Measurements from ENCODE around the gene EEF1A2.
A peak's percentile ranks its signal among the peaks of the same experiment; 100 is the strongest.

The EEF1A2 gene

DNA sequence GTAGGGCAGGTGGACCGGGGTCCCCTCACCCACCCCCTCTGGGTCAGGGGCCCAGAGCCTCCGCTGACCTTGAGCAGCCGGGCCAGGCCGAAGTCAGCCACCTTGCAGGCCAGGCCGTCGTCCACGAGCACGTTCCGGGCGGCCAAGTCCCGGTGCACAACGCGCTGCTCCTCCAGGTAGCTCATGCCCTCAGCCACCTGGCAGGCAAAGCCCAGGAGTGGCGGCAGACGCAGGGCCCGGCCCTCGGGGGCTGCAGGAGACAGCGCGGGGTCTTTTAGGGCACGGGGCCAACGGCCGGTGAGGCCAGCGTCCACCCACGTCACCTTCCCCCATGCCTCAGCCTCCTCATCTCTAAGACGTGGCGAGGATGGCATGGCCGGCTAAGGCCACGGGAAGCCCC is 42.5 kb upstream of the EEF1A2 start:
- H3K4me3 ChIP-seq (ENCODE audit: low read depth, low read length): no peak overlapping the region
- no peak for DNase-seq (ENCODE audit: low read depth, low spot score)
- TF ChIP-seq, protein P1, sequence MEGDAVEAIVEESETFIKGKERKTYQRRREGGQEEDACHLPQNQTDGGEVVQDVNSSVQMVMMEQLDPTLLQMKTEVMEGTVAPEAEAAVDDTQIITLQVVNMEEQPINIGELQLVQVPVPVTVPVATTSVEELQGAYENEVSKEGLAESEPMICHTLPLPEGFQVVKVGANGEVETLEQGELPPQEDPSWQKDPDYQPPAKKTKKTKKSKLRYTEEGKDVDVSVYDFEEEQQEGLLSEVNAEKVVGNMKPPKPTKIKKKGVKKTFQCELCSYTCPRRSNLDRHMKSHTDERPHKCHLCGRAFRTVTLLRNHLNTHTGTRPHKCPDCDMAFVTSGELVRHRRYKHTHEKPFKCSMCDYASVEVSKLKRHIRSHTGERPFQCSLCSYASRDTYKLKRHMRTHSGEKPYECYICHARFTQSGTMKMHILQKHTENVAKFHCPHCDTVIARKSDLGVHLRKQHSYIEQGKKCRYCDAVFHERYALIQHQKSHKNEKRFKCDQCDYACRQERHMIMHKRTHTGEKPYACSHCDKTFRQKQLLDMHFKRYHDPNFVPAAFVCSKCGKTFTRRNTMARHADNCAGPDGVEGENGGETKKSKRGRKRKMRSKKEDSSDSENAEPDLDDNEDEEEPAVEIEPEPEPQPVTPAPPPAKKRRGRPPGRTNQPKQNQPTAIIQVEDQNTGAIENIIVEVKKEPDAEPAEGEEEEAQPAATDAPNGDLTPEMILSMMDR (IDR thresholded peaks at IDR 0.05; ENCODE audit: low read depth, low read length): no peak
- in situ Hi-C loops (cut with HindIII; ENCODE audit: low sequenced_read_pairs): no loop called here

DNA sequence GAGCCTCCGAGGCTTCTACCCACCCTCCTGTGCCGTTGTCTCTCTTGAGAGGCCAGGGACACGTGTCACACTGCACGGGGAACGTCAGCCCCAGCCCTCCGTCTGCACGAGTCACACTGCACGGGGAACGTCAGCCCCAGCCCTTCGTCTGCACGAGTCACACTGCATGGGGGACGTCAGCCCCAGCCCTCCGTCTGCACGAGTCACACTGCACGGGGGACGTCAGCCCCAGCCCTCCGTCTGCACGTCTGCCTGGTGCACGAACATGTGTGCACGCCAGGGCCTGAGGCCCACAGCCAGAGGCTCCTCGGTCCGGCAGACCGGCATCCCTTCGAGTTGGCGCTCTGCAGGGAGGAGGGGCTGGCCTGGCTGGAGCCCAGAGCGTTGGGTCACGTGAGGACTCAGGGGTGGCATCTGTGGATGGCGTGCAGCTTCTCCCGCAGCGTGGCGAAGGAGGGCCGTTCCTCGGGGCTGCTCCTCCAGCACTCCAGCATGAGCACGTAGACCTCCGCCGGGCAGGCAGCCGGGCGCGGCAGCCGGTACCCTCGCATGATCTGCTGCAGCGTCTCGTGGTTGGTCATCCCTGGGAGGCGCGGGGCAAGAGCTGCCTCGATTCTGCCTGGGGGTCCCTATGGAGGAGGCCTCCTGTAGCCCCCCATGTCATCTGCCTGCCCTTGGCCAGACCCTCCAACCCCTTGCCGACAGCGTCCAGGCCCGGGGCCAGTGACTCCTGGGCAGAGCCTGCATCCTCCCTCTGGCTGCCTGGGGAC is 41.7 kb upstream of the EEF1A2 start:
- no peak overlapping the region for H3K4me3 ChIP-seq (ENCODE audit: low read depth, low read length)
- in situ Hi-C loops (cut with HindIII; ENCODE audit: low sequenced_read_pairs): no loop called here
- TF ChIP-seq, protein P1 (IDR thresholded peaks at IDR 0.05; ENCODE audit: low read depth, low read length): no peak
- DNase-seq (ENCODE audit: low read depth, low spot score): no peak

DNA sequence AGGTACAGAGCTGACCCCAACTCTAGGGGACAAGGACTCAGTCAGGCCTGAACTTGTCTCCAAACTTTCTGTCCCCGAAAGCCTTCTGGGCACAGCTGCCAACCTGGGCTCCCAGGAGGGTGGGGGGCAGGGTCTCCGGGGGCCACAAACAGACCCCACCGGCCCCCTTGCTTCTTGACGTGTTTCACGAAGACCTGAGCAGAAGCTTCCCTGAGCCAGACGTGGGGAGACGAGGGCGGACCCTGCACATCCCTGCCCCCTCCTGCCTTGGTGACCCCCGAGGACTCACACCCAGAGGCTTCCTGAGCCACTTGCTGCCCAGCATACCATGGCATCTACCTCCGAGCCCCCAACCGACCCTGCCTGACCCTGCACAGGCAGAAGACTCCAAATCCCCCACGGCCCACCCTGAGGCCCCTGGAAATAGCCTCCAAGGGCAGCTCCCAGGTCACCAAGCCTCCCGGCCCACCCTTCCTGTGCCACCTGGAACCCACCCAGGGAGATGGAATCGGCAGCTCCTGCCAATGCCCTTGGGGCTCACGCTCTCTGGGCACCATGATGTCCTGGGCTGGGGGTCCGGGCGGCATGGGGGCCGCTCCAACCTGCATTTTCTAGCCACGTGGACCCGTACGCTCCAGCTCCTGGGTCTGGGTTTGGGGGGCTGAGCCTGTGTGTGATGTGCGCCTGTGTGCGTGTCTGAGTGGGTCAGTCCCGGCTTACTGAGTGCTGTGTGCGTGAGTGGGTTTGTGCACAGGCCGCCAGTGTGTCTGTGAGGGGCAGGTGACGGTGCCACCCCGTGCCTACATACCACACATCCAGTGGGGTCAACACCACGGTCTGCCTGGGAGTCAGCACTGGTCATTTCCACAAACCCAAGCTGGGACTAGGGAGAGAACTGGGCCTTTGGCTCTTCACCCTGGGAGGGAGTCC is 40.8 kb upstream of the EEF1A2 start:
- TF ChIP-seq, protein P1 (IDR thresholded peaks at IDR 0.05; ENCODE audit: low read depth, low read length): no peak
- no peak overlapping the region for H3K4me3 ChIP-seq (ENCODE audit: low read depth, low read length)
- no peak for DNase-seq (ENCODE audit: low read depth, low spot score)
- in situ Hi-C loops (cut with HindIII; ENCODE audit: low sequenced_read_pairs): no loop called here

DNA sequence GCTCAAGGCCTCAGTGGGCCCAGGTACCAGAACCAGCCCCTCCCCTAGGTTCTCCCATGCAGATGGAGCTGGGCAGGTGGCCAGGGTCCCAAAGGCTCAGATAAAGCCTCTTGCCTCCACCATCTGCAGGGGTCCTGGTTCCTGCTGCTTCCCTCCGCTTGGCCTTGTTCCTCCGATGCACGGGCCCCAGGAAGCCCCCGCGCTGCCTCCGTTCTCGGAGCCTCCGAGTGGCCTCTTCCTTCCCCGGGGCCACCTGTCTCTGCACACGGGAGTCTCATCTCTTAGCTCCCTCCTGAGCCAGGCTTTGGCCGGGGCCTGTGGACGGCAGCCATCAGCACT is 40.2 kb upstream of the EEF1A2 start:
- H3K4me3 ChIP-seq (ENCODE audit: low read depth, low read length): no peak overlapping the region
- TF ChIP-seq, protein P1 (IDR thresholded peaks at IDR 0.05; ENCODE audit: low read depth, low read length): no peak
- no peak for DNase-seq (ENCODE audit: low read depth, low spot score)
- in situ Hi-C loops (cut with HindIII; ENCODE audit: low sequenced_read_pairs): no loop called here

DNA sequence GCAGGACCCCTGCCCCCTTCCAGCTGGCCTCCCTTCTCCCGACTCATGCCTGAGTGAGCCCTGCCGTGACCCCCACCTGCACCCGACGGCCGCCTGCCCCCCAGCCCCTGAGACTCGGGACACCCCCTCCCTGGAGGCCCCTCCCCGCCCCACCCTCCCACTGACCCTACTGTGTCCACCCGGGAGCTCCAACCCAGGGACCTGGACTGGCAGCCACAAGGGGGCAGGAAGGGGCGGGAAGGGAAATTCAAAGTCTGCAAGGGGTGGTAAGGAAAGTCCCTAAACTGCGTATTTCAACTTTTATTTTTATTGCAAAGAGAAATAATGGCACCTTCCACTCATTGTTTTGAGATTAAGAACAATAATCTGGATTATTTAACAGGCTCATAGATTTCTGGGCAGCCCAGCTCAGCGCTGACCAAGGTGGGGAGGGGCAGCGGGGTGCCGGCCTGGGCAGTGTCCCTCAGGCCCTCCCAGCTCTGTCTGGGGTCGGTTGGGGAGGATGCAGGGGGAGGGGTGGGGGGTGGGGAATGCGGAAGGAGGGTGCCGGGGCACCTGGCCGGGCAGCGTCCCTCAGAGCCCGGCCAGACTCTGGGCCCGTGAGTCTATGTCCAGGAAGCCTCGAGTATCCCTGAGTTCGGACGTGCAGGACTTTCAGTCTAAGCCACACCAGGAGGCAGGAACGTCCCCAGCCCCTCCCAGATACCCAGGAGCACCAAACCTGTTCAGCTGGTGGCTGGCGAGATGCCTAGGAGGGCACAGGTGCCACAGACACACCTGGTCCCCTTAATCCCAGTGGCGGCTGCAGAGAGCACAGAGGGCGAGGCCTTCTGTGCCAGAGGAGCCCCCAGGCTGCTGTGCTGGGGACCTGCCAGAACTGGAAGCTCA is 39.6 kb upstream of the EEF1A2 start:
- no peak for DNase-seq (ENCODE audit: low read depth, low spot score)
- in situ Hi-C loops (cut with HindIII; ENCODE audit: low sequenced_read_pairs): no loop called here
- H3K4me3 ChIP-seq (ENCODE audit: low read depth, low read length): peak overlapping the region; percentile 21
- TF ChIP-seq, protein P1 (IDR thresholded peaks at IDR 0.05; ENCODE audit: low read depth, low read length): no peak
